C4-2B (cell line): Measurements from ENCODE around the gene MYZAP.

Experiments
- ZFX ChIP-seq: fragments of 450-650 bp; IDR thresholded peaks from 2 replicates; pipeline ENCODE4 v1.6.1; 2017
- TF ChIP-seq, protein P1 (sequence below): fragments of 450-650 bp; conservative IDR thresholded peaks from 2 replicates; pipeline ENCODE4 v1.5.1; 2017; ENCODE audit warnings: mild to moderate bottlenecking

DNA sequence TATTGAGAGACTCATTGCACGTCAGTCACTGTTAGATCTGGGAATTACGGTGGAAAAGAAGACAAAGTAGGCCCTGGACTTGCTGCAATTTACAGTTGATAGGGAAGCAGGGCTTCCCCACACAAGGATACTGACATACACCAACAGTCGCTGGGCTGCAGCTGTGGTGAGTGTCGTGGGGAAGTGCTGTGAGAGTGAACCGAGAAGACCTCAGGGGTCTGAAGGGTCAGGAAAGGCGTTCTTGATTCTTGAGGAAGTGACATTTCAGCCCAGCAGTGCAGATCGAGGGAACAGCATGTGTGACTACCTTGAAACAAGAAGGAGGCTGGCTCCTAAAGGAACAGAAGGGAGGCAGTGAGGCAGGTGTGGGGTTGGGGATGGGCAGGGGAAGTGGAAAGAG, 22.5 kb downstream of the MYZAP start:
- TF ChIP-seq, protein P1, sequence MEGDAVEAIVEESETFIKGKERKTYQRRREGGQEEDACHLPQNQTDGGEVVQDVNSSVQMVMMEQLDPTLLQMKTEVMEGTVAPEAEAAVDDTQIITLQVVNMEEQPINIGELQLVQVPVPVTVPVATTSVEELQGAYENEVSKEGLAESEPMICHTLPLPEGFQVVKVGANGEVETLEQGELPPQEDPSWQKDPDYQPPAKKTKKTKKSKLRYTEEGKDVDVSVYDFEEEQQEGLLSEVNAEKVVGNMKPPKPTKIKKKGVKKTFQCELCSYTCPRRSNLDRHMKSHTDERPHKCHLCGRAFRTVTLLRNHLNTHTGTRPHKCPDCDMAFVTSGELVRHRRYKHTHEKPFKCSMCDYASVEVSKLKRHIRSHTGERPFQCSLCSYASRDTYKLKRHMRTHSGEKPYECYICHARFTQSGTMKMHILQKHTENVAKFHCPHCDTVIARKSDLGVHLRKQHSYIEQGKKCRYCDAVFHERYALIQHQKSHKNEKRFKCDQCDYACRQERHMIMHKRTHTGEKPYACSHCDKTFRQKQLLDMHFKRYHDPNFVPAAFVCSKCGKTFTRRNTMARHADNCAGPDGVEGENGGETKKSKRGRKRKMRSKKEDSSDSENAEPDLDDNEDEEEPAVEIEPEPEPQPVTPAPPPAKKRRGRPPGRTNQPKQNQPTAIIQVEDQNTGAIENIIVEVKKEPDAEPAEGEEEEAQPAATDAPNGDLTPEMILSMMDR, result no peak
- no peak for TF ChIP-seq ZFX
